ENCODE data around the gene PRKAR1B. TPM values are rescaled to one million over a fixed set of nuclear protein-coding genes. Genes with fewer than 3 reads are reported as not detected.

PRKAR1B gene
- total RNA-seq, 2 experiments from 2014 or later = 22.5 to 41.6 TPM

GRCh38 chr7:665736-666453 is 61.2 kb downstream of the PRKAR1B start:
- DNase-seq (ENCODE audit: low spot score) = no peak
- intact Hi-C loops (cut with micrococcal nuclease; ENCODE audit: unreplicated experiment) = no loop called here
- no peak for TF ChIP-seq EZH2phosphoT487 (IDR thresholded peaks at IDR 0.05; ENCODE audit: borderline replicate concordance, low read depth, low read length)
- no peak for TF ChIP-seq CTCF (conservative IDR thresholded peaks at IDR 0.05; ENCODE audit: low read length)
- Histone ChIP-seq H2AFZ (ENCODE audit: low read length) (no peak overlapping the region), H3K4me1 (ENCODE audit: insufficient read depth, low read length, poor library complexity, severe bottlenecking) (no peaks in the 10 kb centered on the region), H3K9me3 (ENCODE audit: low read length) (no peaks in the 10 kb centered on the region), H3K27ac (ENCODE audit: low read depth, low read length, poor library complexity, severe bottlenecking) (no peak overlapping the region), H3K4me3 (ENCODE audit: low read depth, low read length, poor library complexity, severe bottlenecking) (no peak overlapping the region), H4K20me1 (ENCODE audit: insufficient read depth, low read length) (no peaks in the 10 kb centered on the region), H3K4me2 (ENCODE audit: low read length) (no peak overlapping the region), H3K9me2 (ENCODE audit: insufficient read depth, low read length) (no peaks in the 10 kb centered on the region), H3K36me3 (ENCODE audit: insufficient read depth, low read length) (peaks cover 16% of the 10 kb centered on the region), H3K79me2 (ENCODE audit: insufficient read depth, low read depth, low read length) (no peaks in the 10 kb centered on the region)
- ChIA-PET POLR2A (interaction anchor here (0.7 to 1.1 kb wide), 2 partner anchors 21 to 373 kb away, joined by 3 to 4 read pairs; no protein-coding TSS in a partner anchor), CTCF (ENCODE audit: unreplicated experiment) (no interaction called here)
- no TSS peak for BruUV-seq (replicated peaks)

DNA sequence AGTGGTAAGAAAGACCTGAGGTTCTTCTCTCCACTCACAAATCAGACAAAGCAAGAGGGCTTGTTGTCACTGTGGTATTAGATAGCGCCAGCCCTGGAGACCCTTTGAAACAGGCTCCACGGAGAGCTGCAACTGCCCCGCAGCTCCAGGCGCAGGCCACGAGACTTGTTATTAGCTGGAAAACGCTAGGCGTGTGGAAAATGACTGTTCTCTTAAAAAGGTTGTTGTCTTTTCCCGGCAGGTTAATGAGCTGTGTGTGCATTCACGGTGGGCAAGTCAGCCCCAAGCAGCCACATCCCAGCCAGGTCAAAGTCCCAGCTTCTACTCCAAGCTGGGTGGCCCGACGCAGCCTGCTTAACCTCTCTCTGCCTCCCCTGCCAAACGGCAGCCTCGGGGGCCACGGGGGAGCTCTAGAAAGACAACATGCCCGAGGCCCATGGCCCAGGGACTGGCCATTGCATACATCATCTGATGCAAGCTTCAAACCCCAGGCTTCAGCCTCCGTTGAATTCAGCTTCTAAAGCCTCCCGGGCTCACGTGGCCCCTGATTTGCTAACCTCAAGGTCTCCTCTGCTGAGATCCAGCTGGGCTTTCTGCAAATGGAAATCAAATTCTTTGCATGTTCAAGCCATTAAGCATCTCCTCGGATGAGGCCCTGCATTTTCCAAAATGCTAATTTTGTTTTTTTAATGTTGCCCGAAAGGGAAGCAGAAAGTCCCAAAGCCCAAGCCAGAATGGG is 61.9 kb downstream of the PRKAR1B start:
- no peaks in the 10 kb centered on the region for H4K20me1 ChIP-seq (ENCODE audit: insufficient read depth, low read length)
- no peak for DNase-seq (ENCODE audit: low spot score)
- no peaks in the 10 kb centered on the region for H3K9me2 ChIP-seq (ENCODE audit: insufficient read depth, low read length)
- TF ChIP-seq CTCF (conservative IDR thresholded peaks at IDR 0.05; ENCODE audit: low read length) = no peak
- no peak for TF ChIP-seq EZH2phosphoT487 (IDR thresholded peaks at IDR 0.05; ENCODE audit: borderline replicate concordance, low read depth, low read length)
- intact Hi-C loops (cut with micrococcal nuclease; ENCODE audit: unreplicated experiment) = no loop called here
- H3K9me3 ChIP-seq (ENCODE audit: low read length) = no peaks in the 10 kb centered on the region
- no peaks in the 10 kb centered on the region for H3K4me1 ChIP-seq (ENCODE audit: insufficient read depth, low read length, poor library complexity, severe bottlenecking)
- H3K27ac ChIP-seq (ENCODE audit: low read depth, low read length, poor library complexity, severe bottlenecking) = no peak overlapping the region
- H3K36me3 ChIP-seq (ENCODE audit: insufficient read depth, low read length) = peaks cover 17% of the 10 kb centered on the region
- no TSS peak for BruUV-seq (replicated peaks)
- no peak overlapping the region for H2AFZ ChIP-seq (ENCODE audit: low read length)
- H3K79me2 ChIP-seq (ENCODE audit: insufficient read depth, low read depth, low read length) = no peaks in the 10 kb centered on the region
- no peak overlapping the region for H3K4me2 ChIP-seq (ENCODE audit: low read length)
- POLR2A ChIA-PET = interaction anchor here (0.7 to 1.1 kb wide), 2 partner anchors 22 to 372 kb away, joined by 3 to 4 read pairs; no protein-coding TSS in a partner anchor
- CTCF ChIA-PET (ENCODE audit: unreplicated experiment) = no interaction called here
- H3K4me3 ChIP-seq (ENCODE audit: low read depth, low read length, poor library complexity, severe bottlenecking) = no peak overlapping the region

DNA sequence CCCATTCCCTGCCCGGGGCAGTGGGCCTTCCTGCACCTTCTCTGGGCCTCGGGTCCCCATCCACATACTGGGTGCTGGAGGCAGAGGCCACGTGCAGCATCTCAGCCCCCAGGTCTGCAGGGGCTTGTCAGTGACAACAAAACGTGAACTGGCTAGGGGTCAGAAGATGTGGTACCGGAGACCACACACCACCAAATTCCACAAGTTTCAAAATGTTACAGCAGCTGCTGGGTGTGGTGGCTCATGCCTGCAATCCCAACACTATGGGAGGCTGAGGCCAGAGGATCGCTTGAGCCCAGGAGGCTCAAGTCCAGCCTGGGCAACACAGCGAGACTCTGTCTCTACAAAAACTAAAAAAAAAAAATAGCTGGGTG is 62.7 kb downstream of the PRKAR1B start:
- Histone ChIP-seq H3K4me1 (ENCODE audit: insufficient read depth, low read length, poor library complexity, severe bottlenecking) (no peaks in the 10 kb centered on the region), H3K79me2 (ENCODE audit: insufficient read depth, low read depth, low read length) (no peaks in the 10 kb centered on the region), H3K9me2 (ENCODE audit: insufficient read depth, low read length) (no peaks in the 10 kb centered on the region), H4K20me1 (ENCODE audit: insufficient read depth, low read length) (no peaks in the 10 kb centered on the region), H3K36me3 (ENCODE audit: insufficient read depth, low read length) (peaks cover 21% of the 10 kb centered on the region), H3K27ac (ENCODE audit: low read depth, low read length, poor library complexity, severe bottlenecking) (no peak overlapping the region), H2AFZ (ENCODE audit: low read length) (no peak overlapping the region), H3K9me3 (ENCODE audit: low read length) (no peaks in the 10 kb centered on the region), H3K4me3 (ENCODE audit: low read depth, low read length, poor library complexity, severe bottlenecking) (no peak overlapping the region), H3K4me2 (ENCODE audit: low read length) (no peak overlapping the region)
- BruUV-seq (replicated peaks) = no TSS peak
- no peak for DNase-seq (ENCODE audit: low spot score)
- TF ChIP-seq CTCF (conservative IDR thresholded peaks at IDR 0.05; ENCODE audit: low read length) = no peak
- TF ChIP-seq EZH2phosphoT487 (IDR thresholded peaks at IDR 0.05; ENCODE audit: borderline replicate concordance, low read depth, low read length) = no peak
- intact Hi-C loops (cut with micrococcal nuclease; ENCODE audit: unreplicated experiment) = no loop called here
- CTCF ChIA-PET (ENCODE audit: unreplicated experiment) = no interaction called here
- POLR2A ChIA-PET = interaction anchor here (1.1 kb wide), 1 partner anchor 22 kb away, joined by 3 read pairs; no protein-coding TSS in a partner anchor
